ENCODE results near the gene STC2.

The STC2 gene

GRCh38 chr5:173314166-173314952 lies 13.9 kb downstream of the STC2 start:
- DNase-seq (ENCODE audit: low read depth in 2 of 2), result no peak

DNA sequence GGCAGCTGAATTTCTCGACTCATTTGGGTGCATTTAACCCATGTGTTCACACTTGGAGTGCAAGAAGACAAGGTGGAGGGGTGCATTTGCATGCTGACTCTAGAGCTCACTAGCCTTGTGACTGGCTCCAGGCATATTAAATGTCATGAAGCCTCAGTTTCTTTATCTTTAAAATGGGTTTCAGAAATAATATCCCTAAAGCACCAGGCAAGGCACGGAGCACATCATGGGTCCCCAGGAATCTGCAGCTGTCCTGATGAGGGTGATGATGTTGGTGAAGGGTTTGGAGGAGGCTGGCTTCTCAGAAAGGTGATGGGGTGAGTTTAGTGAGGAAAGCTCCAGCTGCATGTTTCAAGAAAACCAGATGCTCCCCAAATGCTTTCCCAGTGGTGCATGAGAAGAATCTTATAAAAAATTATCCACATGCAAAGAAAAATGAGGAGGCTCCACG lies 14.8 kb downstream of the STC2 start:
- no peak for DNase-seq (ENCODE audit: low read depth in 2 of 2)

DNA sequence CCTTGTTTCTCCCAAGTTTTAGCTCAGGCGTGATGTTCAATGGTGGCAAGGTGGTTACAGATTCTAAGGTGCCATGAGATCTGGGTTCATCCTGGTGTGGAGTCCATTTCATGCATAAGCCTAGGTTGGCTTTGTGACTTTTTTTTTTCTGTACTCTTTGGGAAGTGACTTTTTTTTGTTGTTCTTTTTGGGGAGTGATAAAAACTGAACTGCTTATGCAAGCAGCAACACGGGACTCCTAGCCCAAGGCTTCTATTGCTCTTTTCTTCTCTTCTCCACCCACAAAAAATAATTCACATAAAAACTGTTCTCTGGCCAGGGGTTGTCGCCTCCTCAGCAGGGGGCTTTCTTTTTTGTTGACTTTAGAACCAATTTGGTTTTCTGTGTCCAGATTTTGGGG lies 15.4 kb downstream of the STC2 start:
- no peak for DNase-seq (ENCODE audit: low read depth in 2 of 2)

DNA sequence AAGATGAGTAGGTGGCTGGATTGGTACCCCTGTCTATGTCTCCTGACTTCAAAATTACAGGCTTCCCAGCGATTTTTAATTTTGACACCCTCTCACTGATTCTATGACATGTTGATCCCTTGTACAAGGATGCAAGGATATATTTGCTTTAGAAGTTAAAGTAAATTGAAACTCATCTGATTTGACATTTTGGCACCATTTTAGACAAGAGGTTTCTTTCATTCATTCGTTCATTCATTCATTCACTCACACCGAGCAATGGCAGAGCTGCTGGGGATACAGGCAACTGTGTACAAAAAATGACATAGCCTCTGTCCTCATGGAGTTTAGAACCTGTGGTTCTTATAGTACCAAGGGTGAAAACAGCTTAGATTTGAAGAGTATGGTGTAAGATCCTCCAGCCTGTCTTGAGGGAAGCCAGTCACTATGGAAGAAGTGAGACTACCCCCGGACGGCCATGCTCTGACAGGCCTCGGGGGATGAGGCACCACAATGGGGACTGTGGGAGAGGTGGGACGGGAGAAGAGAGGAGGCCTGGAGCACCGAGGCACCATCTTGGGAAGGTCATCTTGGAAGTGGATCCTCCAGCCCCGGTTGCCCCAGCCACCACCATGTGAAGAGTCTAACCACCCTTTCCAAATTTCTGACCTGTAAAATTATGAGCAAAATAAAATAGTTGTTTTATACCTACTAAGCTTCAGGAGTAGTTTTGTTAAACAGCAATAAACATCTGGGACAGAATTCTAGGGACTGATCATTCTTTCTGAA lies 16.2 kb downstream of the STC2 start:
- no peak for DNase-seq (ENCODE audit: low read depth in 2 of 2)

DNA sequence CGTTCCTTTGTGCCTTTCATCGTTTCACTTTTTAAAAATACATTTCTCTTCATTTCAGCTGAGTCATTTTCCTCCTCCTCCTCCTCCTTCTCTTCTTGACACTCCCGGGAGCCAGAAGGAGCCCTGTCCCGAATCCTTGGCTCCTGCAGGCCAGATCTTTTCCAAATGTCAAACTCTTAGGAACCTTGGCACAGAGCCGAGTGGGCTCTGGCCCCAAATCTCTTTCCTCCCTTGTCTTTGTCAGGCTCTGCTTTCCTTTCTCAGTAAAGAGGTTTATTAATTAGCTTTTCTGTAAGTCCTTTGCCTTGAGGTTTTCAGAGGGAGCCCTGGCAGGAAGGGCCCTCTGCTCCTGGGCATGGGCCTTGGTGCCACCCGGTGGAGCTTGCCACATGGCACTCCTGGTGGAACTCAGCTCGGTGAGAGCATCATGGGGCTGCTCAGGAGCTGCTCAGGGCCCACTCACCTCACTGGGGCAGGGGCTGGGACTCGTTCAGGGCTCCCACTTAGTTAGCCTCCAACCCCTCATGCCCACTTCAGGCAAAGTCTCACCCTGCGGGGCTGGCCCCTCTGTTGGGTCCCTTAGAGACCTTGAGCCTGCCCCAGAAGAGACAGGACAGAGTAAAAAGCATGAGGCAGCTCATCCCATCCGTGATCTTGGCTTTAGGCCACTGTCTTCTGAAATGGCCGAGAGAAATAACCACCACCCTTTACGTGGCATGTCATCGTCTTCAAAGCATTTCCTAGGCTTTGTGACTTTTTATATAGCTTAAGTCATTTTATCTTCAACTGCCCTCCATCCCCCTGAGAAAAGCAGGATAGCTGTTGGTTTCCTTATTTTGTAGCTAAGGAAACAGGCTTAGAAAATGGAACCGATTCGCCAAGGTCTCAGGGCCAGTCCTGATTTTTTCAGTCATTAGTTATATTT lies 17.1 kb downstream of the STC2 start:
- no peak for DNase-seq (ENCODE audit: low read depth in 2 of 2)

DNA sequence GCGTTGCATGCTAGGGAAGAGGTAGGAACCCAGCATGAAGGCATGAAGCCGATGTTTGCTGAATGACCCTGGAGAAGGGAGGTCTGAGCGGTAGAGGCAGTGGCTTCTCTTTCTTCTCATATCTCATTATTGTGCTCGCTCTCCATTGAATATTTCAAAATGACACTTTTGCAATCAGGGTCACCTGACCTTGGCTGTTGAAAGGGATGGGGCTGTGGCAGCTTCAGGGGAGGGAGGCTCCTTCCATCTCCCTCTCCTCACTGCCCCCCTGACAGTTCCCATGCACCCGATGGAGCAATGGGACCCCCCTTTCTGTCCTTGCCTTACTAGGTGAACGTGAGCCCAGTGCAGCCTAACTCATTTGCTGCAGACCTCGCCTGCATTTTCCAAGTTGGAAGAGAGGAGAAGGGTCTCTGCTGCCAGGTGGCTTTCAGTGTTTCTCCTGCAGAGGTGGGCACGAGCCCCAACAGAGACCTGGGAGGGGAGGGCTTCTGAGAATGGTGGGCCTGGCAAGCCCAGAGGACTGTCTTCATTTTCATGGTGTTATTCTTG lies 17.9 kb downstream of the STC2 start:
- DNase-seq (ENCODE audit: low read depth in 2 of 2), result no peak

- no peak for DNase-seq (ENCODE audit: low read depth in 2 of 2)
These were observed 18.5 kb downstream of the STC2 start for GRCh38 chr5:173309731-173310130.

DNA sequence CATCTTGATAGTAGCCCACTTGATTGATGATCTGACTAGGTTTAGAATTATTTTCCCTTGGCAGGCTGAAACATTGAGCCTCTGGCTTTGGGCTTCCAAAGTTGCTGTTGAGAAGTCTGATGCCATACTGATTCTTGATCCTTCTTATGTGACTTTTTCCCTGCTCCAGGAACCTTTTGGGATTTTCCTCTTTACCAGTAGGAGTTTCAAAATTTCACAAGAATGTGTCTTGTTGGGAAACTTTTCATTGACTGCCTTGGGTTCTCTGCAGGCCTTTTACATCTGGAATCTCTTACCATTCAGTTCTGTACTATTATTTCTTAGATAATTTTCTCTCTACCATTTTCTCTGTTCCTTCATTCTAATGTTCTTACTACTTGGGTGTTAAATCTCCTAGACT lies 20.0 kb downstream of the STC2 start:
- no peak for DNase-seq (ENCODE audit: low read depth in 2 of 2)

- DNase-seq (ENCODE audit: low read depth in 2 of 2), result no peak
These were observed 20.5 kb downstream of the STC2 start for GRCh38 chr5:173307695-173308094.

- DNase-seq (ENCODE audit: low read depth in 2 of 2), result no peak
These were observed 21.5 kb downstream of the STC2 start for GRCh38 chr5:173306695-173307094.

- no peak for DNase-seq (ENCODE audit: low read depth in 2 of 2)
These were observed 23.6 kb downstream of the STC2 start for GRCh38 chr5:173304591-173304988.

- no peak for DNase-seq (ENCODE audit: low read depth in 2 of 2)
These were observed 24.2 kb downstream of the STC2 start for GRCh38 chr5:173303878-173304590.

DNA sequence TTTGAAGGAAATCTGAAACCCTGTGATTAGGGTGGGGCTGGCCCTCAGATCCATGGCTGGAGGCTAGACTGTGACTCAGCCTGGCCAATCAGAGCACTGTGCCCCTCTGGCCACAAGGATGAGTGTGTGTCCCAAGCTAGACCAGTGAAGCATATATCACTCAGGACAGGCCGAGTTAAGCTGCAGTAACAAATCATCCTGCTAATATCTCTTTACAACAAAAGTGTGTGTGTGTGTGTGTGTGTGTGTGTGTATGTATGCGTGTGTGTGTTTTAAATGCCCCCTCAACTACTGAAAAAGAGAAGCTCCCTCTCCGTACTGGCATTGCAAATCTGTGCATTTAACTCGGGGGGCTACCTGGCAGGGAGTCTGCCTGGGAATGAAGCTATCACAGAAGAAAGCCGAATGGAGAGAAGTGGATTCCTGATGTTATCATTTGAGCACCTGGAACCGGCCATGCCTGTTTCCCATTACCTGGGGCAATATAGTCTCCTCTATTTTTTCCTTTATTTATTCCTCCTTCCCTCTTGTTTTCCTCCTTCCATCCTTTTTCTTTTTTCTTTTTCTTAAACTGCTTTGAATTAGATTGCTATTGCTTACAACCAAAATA lies 25.6 kb downstream of the STC2 start:
- no peak for DNase-seq (ENCODE audit: low read depth in 2 of 2)

DNA sequence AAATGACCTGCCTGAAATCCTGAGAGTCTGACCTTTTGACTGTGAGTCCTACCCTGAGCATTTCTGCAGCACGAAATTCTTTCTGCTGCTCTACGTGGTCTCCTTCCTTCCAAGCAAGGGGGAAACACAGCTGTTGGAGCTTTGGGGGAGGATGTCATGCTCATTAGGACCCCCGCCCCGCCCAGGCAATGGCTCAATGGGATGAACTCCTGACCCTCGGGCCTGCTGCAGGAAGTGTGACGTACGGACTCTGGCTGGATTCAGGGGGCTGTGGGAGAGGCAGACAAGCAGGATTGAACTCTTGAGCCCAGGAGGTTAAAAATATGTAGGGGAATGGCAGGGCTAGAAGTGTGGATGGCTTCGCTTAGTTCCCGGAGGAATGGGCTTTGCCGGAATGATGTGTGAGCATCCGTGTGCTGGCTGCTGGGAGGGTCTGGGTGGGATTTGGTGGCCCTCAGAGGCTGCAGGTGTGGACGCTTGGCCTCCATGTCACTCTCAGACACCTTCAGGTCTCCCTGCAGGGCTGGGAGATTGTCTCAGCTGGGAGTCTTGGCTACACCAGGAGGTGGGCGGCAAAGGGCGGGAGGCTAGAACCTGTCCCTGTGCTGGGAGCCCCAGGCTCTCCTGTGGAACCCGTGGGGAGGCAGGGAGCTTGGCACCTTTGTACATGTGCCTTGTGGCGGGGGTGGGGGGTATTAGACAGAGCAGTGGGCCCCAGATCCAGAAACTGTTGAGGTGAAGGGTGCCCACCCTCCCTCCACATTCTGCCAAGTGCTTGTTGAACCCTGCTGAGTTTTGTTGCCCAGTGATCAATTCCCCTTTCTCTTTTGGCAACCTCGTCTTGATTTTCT lies 26.3 kb downstream of the STC2 start:
- no peak for DNase-seq (ENCODE audit: low read depth in 2 of 2)

- DNase-seq (ENCODE audit: low read depth in 2 of 2), result no peak
These were observed 27.7 kb downstream of the STC2 start for GRCh38 chr5:173300389-173301047.

DNA sequence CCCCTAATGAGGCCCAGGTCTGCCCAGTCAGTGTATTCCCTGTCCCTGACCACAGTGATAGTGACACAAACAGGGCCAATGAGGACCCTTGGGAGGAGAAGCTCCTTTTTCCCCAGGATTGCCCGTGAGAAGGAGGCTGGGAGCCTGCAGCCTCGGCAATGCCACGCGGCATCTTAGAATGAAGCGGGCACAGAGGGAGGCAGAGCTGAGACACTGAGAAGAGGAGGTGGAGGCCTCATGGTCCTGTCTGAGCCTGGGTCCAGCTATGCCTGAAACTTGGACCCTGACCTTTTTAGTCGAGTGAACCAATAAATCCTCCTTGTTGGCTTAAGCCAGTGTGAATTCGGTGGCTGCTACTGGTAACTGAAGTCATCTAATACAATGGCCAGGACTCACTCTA lies 28.4 kb downstream of the STC2 start:
- no peak for DNase-seq (ENCODE audit: low read depth in 2 of 2)

DNA sequence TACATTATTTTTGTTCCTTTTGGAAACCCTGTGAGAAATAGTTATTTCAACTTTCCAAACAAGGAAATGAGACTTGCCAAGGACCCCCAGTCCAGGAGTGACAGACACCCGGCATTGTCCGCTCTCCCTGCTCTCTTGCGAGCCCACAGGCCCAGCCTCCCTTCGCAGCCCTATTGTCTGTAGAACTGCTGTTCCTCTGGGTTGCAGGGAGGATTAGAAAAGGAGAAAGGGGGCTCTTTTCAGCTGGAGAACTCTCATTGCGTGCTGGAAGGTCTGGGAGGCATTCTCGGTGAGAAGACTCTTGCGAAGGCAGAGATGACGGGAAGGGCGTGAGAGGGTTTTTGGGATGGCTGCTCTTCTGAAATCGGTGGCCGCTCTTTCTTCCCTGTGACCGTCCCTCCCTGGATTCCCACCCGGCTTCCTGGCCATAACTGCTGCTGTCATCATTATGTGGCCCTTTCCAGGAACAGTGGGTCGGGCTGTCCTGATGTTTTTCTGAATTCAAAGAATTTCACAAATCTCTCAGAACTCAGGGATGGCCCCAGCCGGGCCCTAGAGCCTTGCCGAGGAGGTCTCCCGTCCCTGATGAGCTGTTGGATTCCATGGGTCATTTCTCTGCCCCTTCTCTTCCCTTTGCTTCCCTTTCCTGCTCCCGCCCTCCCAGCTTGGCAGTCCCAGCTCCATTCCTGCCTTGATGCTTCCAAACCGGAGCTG lies 29.8 kb downstream of the STC2 start:
- no peak for DNase-seq (ENCODE audit: low read depth in 2 of 2)

DNA sequence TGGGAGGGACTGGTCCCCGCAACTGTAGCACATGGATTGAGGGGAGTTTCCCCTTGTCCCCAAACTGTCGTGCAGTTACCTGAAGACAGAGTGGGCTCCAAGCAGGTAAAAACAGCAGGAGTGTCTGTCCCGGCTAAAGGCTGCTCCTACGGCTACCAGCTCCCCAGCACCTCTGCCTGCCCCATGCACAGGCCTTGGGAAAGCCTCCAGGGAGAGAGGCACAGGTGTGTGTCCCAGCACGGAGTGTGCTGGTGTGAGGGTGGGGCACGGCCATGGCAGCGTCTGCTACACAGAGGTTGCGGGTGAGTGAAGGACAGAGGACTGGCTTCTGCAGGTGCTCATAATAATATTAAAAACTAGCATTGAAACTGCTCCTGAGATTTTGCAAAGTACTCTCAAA lies 30.4 kb downstream of the STC2 start:
- no peak for DNase-seq (ENCODE audit: low read depth in 2 of 2)
